Ishikawa (cell line): ENCODE results near the gene C6orf89.

ENCODE experiments used
- CREB1 ChIP-seq: IDR thresholded peaks from 2 replicates; pipeline ENCODE4 v1.6.1; 2012; ENCODE audit warnings: low read depth
- EGR1 ChIP-seq: IDR thresholded peaks from 2 replicates; pipeline ENCODE4 v1.6.1; 2012
- EP300 ChIP-seq: IDR thresholded peaks from 2 replicates; pipeline ENCODE4 v1.6.1; 2012; ENCODE audit warnings: borderline replicate concordance
- NFIC ChIP-seq: IDR thresholded peaks from 2 replicates; pipeline ENCODE4 v1.6.1; 2012
- YY1 ChIP-seq: IDR thresholded peaks from 2 replicates; pipeline ENCODE4 v1.6.1; 2012; ENCODE audit warnings: low read depth
- ZBTB7A ChIP-seq: IDR thresholded peaks from 2 replicates; pipeline ENCODE4 v1.6.1; 2012; ENCODE audit warnings: low read depth
- TF ChIP-seq, protein P1 (sequence below): IDR thresholded peaks from 2 replicates; pipeline ENCODE4 v1.6.1; 2012
- TF ChIP-seq, protein P2 (sequence below): IDR thresholded peaks from 2 replicates; pipeline ENCODE4 v1.6.1; 2012

- TF ChIP-seq ZBTB7A (no peak), EGR1 (no peak), YY1 (no peak), CREB1 (no peak), EP300 (no peak), NFIC (no peak)
- TF ChIP-seq, protein P1, sequence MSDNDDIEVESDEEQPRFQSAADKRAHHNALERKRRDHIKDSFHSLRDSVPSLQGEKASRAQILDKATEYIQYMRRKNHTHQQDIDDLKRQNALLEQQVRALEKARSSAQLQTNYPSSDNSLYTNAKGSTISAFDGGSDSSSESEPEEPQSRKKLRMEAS = no peak
- TF ChIP-seq, protein P2, sequence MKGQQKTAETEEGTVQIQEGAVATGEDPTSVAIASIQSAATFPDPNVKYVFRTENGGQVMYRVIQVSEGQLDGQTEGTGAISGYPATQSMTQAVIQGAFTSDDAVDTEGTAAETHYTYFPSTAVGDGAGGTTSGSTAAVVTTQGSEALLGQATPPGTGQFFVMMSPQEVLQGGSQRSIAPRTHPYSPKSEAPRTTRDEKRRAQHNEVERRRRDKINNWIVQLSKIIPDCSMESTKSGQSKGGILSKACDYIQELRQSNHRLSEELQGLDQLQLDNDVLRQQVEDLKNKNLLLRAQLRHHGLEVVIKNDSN = no peak
Observed at GRCh38 chr6:36973647-36974046, 87.9 kb downstream of the C6orf89 start.
